Liver (tissue), 3 donors: ENCODE results near the gene SLIT1.

Experiments used
- CTCF ChIP-seq: fragments of 150-350 bp; IDR thresholded peaks from 2 replicates; pipeline ENCODE4 v1.5.1; 2017; ENCODE audit warnings: improper control_type of control experiment, low read depth, low read length; ENCODE audit not compliant: missing input control
- EGR1 ChIP-seq, 2 donors: IDR thresholded peaks; 2 replicates each; pipeline ENCODE4 v1.6.1; 2016 to 2018; ENCODE audit warnings: antibody characterized with exemption in 2 of 2, low read depth in 2 of 2
- GABPA ChIP-seq, 2 donors: IDR thresholded peaks in 1 of 2; conservative IDR thresholded peaks in 1 of 2; 2 replicates each; pipeline ENCODE4 v1.6.1; 2016; ENCODE audit warnings: antibody characterized with exemption in 2 of 2, mild to moderate bottlenecking in 1 of 2, moderate library complexity in 1 of 2
- HNF4A ChIP-seq, 2 donors: conservative IDR thresholded peaks; 2 replicates each; pipeline ENCODE4 v1.6.1; 2016; ENCODE audit warnings: antibody characterized with exemption in 2 of 2, mild to moderate bottlenecking in 2 of 2
- NR2F2 ChIP-seq: IDR thresholded peaks from 2 replicates; pipeline ENCODE4 v1.6.1; 2016; ENCODE audit warnings: antibody characterized with exemption
- RAD21 ChIP-seq, 2 donors: IDR thresholded peaks; 2 replicates each; pipeline ENCODE4 v1.6.1; 2016; ENCODE audit warnings: antibody characterized with exemption in 2 of 2, mild to moderate bottlenecking in 2 of 2
- TF ChIP-seq, protein P1 (sequence below): IDR thresholded peaks from 2 replicates; pipeline ENCODE4 v1.6.1; 2016; ENCODE audit warnings: antibody characterized with exemption, mild to moderate bottlenecking
- donor health status: healthy.
- donor health status: healthy.

- no peak for TF ChIP-seq CTCF
- TF ChIP-seq, protein P1, sequence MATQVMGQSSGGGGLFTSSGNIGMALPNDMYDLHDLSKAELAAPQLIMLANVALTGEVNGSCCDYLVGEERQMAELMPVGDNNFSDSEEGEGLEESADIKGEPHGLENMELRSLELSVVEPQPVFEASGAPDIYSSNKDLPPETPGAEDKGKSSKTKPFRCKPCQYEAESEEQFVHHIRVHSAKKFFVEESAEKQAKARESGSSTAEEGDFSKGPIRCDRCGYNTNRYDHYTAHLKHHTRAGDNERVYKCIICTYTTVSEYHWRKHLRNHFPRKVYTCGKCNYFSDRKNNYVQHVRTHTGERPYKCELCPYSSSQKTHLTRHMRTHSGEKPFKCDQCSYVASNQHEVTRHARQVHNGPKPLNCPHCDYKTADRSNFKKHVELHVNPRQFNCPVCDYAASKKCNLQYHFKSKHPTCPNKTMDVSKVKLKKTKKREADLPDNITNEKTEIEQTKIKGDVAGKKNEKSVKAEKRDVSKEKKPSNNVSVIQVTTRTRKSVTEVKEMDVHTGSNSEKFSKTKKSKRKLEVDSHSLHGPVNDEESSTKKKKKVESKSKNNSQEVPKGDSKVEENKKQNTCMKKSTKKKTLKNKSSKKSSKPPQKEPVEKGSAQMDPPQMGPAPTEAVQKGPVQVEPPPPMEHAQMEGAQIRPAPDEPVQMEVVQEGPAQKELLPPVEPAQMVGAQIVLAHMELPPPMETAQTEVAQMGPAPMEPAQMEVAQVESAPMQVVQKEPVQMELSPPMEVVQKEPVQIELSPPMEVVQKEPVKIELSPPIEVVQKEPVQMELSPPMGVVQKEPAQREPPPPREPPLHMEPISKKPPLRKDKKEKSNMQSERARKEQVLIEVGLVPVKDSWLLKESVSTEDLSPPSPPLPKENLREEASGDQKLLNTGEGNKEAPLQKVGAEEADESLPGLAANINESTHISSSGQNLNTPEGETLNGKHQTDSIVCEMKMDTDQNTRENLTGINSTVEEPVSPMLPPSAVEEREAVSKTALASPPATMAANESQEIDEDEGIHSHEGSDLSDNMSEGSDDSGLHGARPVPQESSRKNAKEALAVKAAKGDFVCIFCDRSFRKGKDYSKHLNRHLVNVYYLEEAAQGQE: no peak
- no peak for TF ChIP-seq GABPA (IDR thresholded peaks at IDR 0.05 in 1 of 2, conservative IDR thresholded peaks at IDR 0.05 in 1 of 2)
- no peak for TF ChIP-seq HNF4A (conservative IDR thresholded peaks at IDR 0.05)
- TF ChIP-seq RAD21 (IDR thresholded peaks at IDR 0.05): no peak
- TF ChIP-seq NR2F2: no peak
- no peak for TF ChIP-seq EGR1 (IDR thresholded peaks at IDR 0.05; ENCODE audit: low read depth in 2 of 2)
Measured at GRCh38 chr10:96999337-96999736, 186.4 kb downstream of the SLIT1 start.
